Measurements from ENCODE around the gene PLEKHM1. TPM values are rescaled to one million over a fixed set of nuclear protein-coding genes. Genes with fewer than 3 reads are reported as not detected.

The PLEKHM1 gene
- polyA plus RNA-seq, 3 donors, result 12.8 to 41.5 (median 15.0) TPM

DNA sequence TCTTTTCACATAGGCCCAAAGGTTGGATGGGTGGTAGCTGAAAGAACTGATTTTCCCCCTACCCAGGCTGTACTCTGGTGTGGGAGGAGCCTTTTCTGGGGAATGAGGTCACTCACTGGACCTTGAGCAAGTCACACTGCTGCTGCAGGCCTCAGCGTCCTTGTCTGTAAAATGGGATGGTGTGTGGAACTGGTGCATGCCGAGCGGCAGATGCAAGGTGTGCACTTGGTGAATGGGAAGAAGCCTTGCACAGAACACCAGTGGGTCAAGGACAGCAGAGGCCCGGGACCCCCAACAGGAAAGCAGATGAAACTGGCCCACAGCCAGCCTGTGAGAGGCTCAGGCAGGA is 96.0 kb downstream of the PLEKHM1 start:
- Mint-ChIP-seq H3K4me3 (no peak overlapping the region), H3K9me3 (peaks cover 0 to 3% (median 0%) of the 10 kb centered on the region in 7 donors), H3K36me3 (peaks cover 48 to 57% of the 10 kb centered on the region in 2 donors), H3K4me1 (peaks cover 17% of the 10 kb centered on the region), H3K27ac (peak overlapping the region in 2 of 7 donors; percentile 28 to 63), H3K27me3 (ENCODE audit: low read depth in 3 of 3) (peaks cover 2 to 9% (median 7%) of the 10 kb centered on the region in 3 donors)
- no peak overlapping the region for H3K27ac ChIP-seq (ENCODE audit: low read depth in 1 of 2, low read length in 2 of 2)
- H3K9me3 ChIP-seq (replicated peaks in 1 of 2; ENCODE audit: control insufficient read depth in 1 of 2, insufficient read depth in 1 of 2, low read length in 2 of 2), result no peaks in the 10 kb centered on the region
- peaks cover 9% of the 10 kb centered on the region for H3K79me2 ChIP-seq (ENCODE audit: insufficient read depth, low read length)
- no peak overlapping the region for H2AFZ ChIP-seq (ENCODE audit: insufficient read depth, low read depth, low read length, poor library complexity, severe bottlenecking)
- H3K4me1 ChIP-seq (ENCODE audit: control insufficient read depth in 1 of 2, insufficient read depth in 2 of 2, low read length in 2 of 2), result peaks cover 0 to 10% of the 10 kb centered on the region in 2 donors
- peaks cover 82% of the 10 kb centered on the region for H4K20me1 ChIP-seq (ENCODE audit: insufficient read depth, low read length)
- TF ChIP-seq, protein P1, sequence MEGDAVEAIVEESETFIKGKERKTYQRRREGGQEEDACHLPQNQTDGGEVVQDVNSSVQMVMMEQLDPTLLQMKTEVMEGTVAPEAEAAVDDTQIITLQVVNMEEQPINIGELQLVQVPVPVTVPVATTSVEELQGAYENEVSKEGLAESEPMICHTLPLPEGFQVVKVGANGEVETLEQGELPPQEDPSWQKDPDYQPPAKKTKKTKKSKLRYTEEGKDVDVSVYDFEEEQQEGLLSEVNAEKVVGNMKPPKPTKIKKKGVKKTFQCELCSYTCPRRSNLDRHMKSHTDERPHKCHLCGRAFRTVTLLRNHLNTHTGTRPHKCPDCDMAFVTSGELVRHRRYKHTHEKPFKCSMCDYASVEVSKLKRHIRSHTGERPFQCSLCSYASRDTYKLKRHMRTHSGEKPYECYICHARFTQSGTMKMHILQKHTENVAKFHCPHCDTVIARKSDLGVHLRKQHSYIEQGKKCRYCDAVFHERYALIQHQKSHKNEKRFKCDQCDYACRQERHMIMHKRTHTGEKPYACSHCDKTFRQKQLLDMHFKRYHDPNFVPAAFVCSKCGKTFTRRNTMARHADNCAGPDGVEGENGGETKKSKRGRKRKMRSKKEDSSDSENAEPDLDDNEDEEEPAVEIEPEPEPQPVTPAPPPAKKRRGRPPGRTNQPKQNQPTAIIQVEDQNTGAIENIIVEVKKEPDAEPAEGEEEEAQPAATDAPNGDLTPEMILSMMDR (IDR thresholded peaks at IDR 0.05), result no peak
- WGBS (ENCODE audit: insufficient coverage), result 74% methylated on average over 4 of the region's 4 CpGs
- peaks cover 55 to 65% of the 10 kb centered on the region in 2 donors for H3K36me3 ChIP-seq (replicated peaks in 1 of 2; ENCODE audit: control insufficient read depth in 1 of 2, insufficient read depth in 2 of 2, low read length in 2 of 2)
- H3K9ac ChIP-seq (ENCODE audit: insufficient read depth, low read length, poor library complexity, severe bottlenecking), result no peak overlapping the region
- no peaks in the 10 kb centered on the region for H3K27me3 ChIP-seq (ENCODE audit: control insufficient read depth in 2 of 2, insufficient read depth in 2 of 2, low read length in 2 of 2)
- DNase-seq, result no peak
- intact Hi-C loops (cut with micrococcal nuclease), result loop anchor here in 1 of 2 donors (10.0 kb wide), 1 partner anchor 440 kb away; no protein-coding TSS in a partner anchor
- no peak overlapping the region for H3K4me3 ChIP-seq (replicated peaks in 1 of 3; ENCODE audit: low read depth in 2 of 3, low read length in 3 of 3)
- no peak overlapping the region for H3K4me2 ChIP-seq (replicated peaks; ENCODE audit: extremely low read depth, low read length, poor library complexity, severe bottlenecking)

DNA sequence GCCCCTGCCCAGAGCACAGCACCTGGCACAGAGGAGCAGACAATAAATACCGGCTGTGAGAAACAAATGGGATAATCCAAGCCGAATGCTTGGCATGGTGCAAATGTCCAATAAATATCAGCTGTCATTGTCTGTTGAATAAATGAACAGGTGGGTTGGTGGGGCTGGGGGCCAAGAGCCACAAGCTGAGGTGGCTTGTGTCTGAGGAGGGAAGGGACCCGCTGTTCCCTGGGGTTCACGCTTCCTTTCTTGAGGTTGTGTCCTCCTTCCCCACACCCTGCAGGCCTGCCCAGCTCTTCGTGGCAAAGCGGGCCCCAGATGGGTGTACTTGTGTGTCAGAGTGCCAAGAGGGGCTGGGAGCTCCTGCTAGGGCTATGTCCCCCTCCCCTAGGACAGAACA is 96.4 kb downstream of the PLEKHM1 start:
- DNase-seq, result no peak
- H3K4me1 ChIP-seq (ENCODE audit: control insufficient read depth in 1 of 2, insufficient read depth in 2 of 2, low read length in 2 of 2), result peaks cover 0 to 10% of the 10 kb centered on the region in 2 donors
- peaks cover 0 to 3% (median 0%) of the 10 kb centered on the region in 7 donors for H3K9me3 Mint-ChIP-seq
- peaks cover 44 to 53% of the 10 kb centered on the region in 2 donors for H3K36me3 Mint-ChIP-seq
- H3K79me2 ChIP-seq (ENCODE audit: insufficient read depth, low read length), result peaks cover 8% of the 10 kb centered on the region
- TF ChIP-seq, protein P1 (IDR thresholded peaks at IDR 0.05), result no peak
- H3K27me3 Mint-ChIP-seq (ENCODE audit: low read depth in 3 of 3), result peaks cover 2 to 10% (median 7%) of the 10 kb centered on the region in 3 donors
- H3K36me3 ChIP-seq (replicated peaks in 1 of 2; ENCODE audit: control insufficient read depth in 1 of 2, insufficient read depth in 2 of 2, low read length in 2 of 2), result peaks cover 51 to 60% of the 10 kb centered on the region in 2 donors
- no peaks in the 10 kb centered on the region for H3K27me3 ChIP-seq (ENCODE audit: control insufficient read depth in 2 of 2, insufficient read depth in 2 of 2, low read length in 2 of 2)
- no peak overlapping the region for H3K4me3 ChIP-seq (replicated peaks in 1 of 3; ENCODE audit: low read depth in 2 of 3, low read length in 3 of 3)
- H3K9me3 ChIP-seq (replicated peaks in 1 of 2; ENCODE audit: control insufficient read depth in 1 of 2, insufficient read depth in 1 of 2, low read length in 2 of 2), result no peaks in the 10 kb centered on the region
- peaks cover 17% of the 10 kb centered on the region for H3K4me1 Mint-ChIP-seq
- H3K27ac ChIP-seq (ENCODE audit: low read depth in 1 of 2, low read length in 2 of 2), result no peak overlapping the region
- H4K20me1 ChIP-seq (ENCODE audit: insufficient read depth, low read length), result peaks cover 77% of the 10 kb centered on the region
- no peak overlapping the region for H3K9ac ChIP-seq (ENCODE audit: insufficient read depth, low read length, poor library complexity, severe bottlenecking)
- no peak overlapping the region for H2AFZ ChIP-seq (ENCODE audit: insufficient read depth, low read depth, low read length, poor library complexity, severe bottlenecking)
- no peak overlapping the region for H3K4me3 Mint-ChIP-seq
- H3K4me2 ChIP-seq (replicated peaks; ENCODE audit: extremely low read depth, low read length, poor library complexity, severe bottlenecking), result no peak overlapping the region
- intact Hi-C loops (cut with micrococcal nuclease), result loop anchor here in 1 of 2 donors (10.0 kb wide), 1 partner anchor 441 kb away; no protein-coding TSS in a partner anchor
- no peak overlapping the region for H3K27ac Mint-ChIP-seq
- WGBS (ENCODE audit: insufficient coverage), result 100% methylated on average over 2 of the region's 6 CpGs

All from CD14-positive monocyte (primary cell).